Measurements from ENCODE around the gene SYDE2.

The SYDE2 gene

DNA sequence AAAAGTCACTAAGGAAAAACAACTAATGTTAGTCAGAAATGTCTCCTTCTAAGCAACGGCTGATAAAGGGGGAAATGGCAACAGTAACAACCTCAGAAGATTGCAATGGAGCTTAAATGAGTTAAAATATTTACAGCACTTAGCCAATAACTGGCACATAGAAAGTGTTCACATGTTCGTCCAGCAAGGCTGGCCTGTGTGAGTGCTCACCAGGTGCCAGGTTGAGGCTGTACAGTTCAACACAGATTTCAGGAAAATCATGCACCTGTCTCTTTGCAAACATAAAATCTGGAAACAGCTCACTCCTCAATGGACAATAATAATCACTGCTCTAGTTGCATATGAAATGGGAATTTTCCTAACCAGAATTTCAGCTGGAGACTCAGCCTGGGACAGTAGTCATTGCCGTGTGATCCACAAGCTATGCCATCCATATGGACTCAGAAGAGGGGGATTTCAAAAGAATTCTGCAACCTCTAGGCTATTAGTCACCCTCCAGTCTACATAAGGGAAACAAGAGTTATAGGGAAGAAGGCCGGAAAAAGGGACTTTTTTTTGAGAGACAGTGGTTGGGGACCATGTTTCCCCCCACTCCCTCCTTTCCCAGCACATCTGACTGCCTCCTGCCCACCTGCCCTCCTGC is 68.6 kb downstream of the SYDE2 start:
- DNase-seq (ENCODE audit: low read depth in 3 of 3, low spot score in 1 of 3): no peak

DNA sequence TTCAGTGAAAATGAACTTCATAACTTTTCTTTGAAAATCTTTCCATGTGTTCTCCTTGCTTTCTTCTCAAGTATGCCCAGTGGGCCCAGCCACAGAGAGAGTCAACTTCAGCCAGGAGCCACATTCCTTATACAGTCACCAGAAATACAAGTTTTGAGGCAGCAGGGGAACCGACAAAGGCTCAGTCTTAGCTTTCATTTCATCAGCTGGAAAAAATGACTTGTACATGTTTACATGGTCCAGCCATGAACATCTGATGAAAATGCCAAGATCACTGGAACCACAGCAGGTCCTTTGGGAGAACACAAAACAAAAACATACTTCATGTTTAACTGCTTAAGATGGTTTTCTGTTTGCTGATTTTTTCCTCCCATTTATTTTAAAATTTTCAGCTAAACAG is 72.5 kb downstream of the SYDE2 start:
- no peak for DNase-seq (ENCODE audit: low read depth in 3 of 3, low spot score in 1 of 3)

DNA sequence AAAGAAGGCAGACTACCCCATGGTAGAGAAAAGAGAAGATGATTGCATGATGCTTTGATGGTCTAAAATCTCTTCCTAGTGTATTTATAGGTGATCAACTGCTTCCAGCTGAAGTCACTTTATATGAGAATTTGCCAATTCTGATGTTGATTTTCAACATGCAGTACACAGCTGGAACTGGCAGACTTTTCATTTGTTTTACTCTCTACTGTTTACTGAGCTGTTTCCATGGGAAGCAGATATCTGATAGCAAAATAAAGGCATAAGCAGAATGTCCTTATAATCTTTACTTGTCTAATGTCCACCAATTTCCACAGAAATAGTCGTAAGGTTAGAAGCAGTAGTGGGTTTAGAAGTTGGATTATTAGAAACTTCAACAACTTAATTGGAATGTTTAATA is 74.9 kb downstream of the SYDE2 start:
- DNase-seq (ENCODE audit: low read depth in 3 of 3, low spot score in 1 of 3): no peak

DNA sequence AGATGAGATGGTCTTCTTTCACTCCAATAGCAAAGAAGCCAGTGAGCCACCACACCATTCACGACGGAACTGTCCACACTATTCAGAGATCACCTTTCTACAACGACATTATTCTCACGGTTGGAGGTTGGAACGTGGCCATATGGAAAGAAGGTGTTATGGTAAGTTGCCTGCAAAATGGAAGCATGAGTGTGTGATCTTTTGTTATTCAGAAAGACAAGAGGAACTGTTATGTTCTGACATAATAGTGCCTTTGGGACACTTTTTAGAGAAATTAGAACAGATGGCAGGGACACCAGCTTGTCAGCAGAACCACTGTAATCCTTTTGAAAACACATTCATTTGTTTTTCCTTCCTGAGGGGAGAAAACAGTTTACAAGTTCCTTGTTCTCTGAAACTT is 76.7 kb downstream of the SYDE2 start:
- no peak for DNase-seq (ENCODE audit: low read depth in 3 of 3, low spot score in 1 of 3)

DNA sequence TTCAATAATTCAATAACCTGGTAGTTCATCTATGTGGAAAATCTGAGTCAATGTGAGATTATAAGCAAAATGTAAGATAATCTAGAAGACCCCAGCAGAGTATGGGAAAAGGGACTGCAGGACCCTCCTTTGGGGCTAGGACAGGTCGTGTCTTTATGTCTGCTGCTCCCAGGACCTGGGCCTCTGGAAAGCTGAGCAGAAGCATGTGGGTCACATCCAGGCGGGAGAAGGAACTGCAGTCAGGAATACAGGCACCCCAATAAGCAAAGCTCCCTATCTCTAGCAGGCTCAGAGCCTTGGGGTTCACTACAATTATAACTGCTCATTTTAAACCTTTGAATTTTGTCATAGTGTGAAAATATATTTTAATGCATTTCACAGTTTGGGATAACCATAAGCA is 78.6 kb downstream of the SYDE2 start:
- DNase-seq (ENCODE audit: low read depth in 3 of 3, low spot score in 1 of 3): no peak

DNA sequence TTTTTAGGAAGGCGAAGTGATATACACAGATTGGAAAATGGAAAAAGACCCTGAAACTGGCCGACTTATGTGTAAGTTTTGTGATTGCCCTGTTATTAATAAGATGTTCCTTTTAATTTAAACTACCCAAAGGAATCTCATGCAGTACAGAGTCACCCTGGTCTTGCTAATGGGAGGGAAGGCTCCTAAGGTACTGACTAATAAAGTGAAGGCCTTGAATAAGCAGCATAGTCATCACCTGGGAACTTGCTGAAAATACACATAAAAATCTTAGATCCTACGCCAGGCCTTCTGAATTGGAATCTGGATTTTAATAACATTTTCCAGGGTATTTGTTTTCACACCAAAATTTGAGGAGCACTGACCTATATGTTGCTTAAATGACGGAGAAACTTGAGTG is 79.1 kb downstream of the SYDE2 start:
- no peak for DNase-seq (ENCODE audit: low read depth in 3 of 3, low spot score in 1 of 3)

DNA sequence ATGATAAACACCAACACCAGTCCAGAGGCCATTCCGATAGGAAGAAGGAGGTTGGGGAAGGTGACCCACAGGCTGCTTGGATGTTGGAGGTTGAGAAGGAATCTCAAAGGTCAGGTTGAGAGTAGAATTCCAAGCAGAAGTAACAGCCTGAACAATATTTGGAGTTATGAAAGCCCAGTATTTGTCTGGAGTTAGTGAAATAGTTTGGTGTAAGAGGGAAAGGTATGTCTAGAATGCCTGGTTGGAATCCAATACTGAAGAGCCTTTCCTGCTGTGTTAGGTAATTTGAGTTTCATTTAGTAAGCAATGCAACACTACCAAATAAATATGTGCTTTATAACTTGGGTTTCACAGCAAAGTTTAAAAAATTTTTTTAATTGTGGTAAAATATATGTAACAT is 82.1 kb downstream of the SYDE2 start:
- no peak for DNase-seq (ENCODE audit: low read depth in 3 of 3, low spot score in 1 of 3)

DNA sequence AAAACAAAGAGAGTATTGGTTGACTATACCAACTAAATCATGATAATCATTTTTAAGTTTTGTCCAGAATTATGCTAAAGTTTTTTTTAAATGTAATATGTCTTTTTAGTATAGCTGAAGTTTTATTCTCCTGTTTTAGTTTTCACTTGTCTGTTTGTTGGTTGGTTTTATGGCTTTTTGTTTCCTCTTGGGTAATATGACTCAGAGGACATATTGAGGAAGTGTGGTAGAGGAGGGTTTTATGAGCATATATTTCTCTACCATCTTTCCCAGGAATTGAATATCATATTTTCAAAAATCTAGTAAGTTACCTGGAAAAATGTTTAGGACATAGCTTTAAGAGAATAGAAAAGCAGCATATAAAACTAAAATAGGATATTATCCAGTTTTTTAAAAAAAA is 84.0 kb downstream of the SYDE2 start:
- DNase-seq (ENCODE audit: low read depth in 3 of 3, low spot score in 1 of 3): no peak

DNA sequence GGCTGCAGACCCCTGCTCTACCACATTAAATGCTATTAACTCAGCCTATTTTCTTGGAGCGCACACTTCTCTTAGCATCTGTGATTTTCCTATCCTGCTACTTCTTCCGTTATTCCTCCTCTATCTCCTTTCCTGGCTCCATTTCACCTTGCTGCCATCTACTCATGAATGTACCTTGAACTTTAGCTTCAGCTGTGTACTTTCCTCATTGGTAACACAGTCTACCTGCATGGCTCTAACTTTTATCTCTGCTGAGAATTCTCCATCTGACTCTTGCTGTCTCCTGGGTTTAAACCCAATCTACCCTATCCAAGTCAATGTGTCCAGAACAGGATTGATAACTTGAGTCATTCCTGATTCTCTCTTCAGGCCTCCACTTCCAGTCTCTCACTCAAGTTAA is 84.9 kb downstream of the SYDE2 start:
- DNase-seq (ENCODE audit: low read depth in 3 of 3, low spot score in 1 of 3): no peak

DNA sequence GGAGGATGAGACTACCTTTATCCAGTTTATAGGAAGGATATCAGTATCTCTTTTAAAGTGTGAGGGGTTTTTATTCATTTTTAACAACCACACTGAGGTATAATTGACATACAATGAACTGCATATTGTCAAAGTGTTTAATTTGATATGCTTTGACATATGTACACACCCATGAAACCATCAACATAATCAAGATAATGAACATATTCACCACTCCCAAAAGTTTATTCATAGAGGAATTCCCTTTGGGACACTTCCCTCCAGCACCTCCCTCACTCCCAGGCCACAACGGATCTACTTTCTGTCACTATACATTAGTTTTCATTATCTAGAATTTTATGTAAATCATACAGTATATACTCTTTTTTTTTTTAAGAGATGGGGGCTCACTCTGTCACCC is 89.1 kb downstream of the SYDE2 start:
- no peak for DNase-seq (ENCODE audit: low read depth in 3 of 3, low spot score in 1 of 3)

DNA sequence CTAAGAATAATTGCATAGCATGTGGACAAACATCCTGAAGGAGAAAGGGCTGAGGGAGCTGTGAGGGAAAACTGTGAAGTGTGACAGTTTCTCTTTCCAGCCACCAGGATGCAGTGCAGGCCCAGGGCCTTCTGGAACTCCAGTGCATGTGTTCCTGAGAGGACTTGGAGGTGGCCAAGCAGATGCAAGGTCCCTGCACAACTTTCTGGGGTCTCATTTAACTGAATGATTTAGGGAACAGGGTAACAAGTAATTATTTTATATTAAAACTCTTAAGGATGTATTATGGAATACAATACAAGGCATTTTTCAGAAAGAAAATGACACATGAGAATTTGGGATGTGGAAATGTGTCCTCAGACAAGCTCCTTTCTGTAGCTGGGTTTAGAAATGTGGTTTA is 91.3 kb downstream of the SYDE2 start:
- DNase-seq (ENCODE audit: low read depth in 3 of 3, low spot score in 1 of 3): no peak
